IPS-18a (cell line): ENCODE results near the gene COL21A1.

ENCODE experiments used
- H3K27ac ChIP-seq: one replicate; pipeline ENCODE4 v1.5.1; 2013; ENCODE audit warnings: low read length
- H3K27me3 ChIP-seq: one replicate; pipeline ENCODE4 v1.6.1; 2013; ENCODE audit warnings: mild to moderate bottlenecking, low read length; ENCODE audit not compliant: control insufficient read depth, insufficient read depth
- H3K36me3 ChIP-seq: one replicate; pipeline ENCODE4 v1.6.1; 2013; ENCODE audit warnings: low read depth, low read length; ENCODE audit not compliant: control insufficient read depth
- H3K4me1 ChIP-seq: one replicate; pipeline ENCODE4 v1.6.1; 2013; ENCODE audit warnings: low read depth, low read length; ENCODE audit not compliant: control insufficient read depth
- H3K4me3 ChIP-seq: one replicate; pipeline ENCODE4 v1.5.1; 2013; ENCODE audit warnings: low read length
- H3K9ac ChIP-seq: one replicate; pipeline ENCODE4 v1.6.1; 2013; ENCODE audit warnings: mild to moderate bottlenecking, low read length, moderate library complexity
- H3K9me3 ChIP-seq: one replicate; pipeline ENCODE4 v1.6.1; 2013; ENCODE audit warnings: low read depth, low read length; ENCODE audit not compliant: control insufficient read depth

Gene COL21A1

GRCh38 chr6:56096946-56097621 lies 150.3 kb downstream of the COL21A1 start:
- no peaks in the 10 kb centered on the region for H3K36me3 ChIP-seq
- H3K4me3 ChIP-seq, result no peak overlapping the region
- H3K4me1 ChIP-seq, result peaks cover 3% of the 10 kb centered on the region
- H3K27me3 ChIP-seq, result no peaks in the 10 kb centered on the region
- no peaks in the 10 kb centered on the region for H3K9me3 ChIP-seq
- H3K9ac ChIP-seq, result no peak overlapping the region
- no peak overlapping the region for H3K27ac ChIP-seq

- no peaks in the 10 kb centered on the region for H3K9me3 ChIP-seq
These were observed 150.8 kb downstream of the COL21A1 start for GRCh38 chr6:56096541-56096940.

GRCh38 chr6:56093776-56094175 lies 153.6 kb downstream of the COL21A1 start:
- Histone ChIP-seq H3K9me3 (no peaks in the 10 kb centered on the region), H3K27me3 (no peaks in the 10 kb centered on the region), H3K4me1 (peaks cover 11% of the 10 kb centered on the region), H3K27ac (no peak overlapping the region), H3K9ac (no peak overlapping the region), H3K4me3 (no peak overlapping the region), H3K36me3 (no peaks in the 10 kb centered on the region)

More at GRCh38 chr6:56096541-56096940, 150.8 kb downstream of the COL21A1 start:
- Histone ChIP-seq H3K27me3 (no peaks in the 10 kb centered on the region), H3K9ac (no peak overlapping the region), H3K4me3 (no peak overlapping the region), H3K36me3 (no peaks in the 10 kb centered on the region), H3K4me1 (peaks cover 4% of the 10 kb centered on the region), H3K27ac (no peak overlapping the region)

- Histone ChIP-seq H3K9ac (no peak overlapping the region), H3K4me3 (no peak overlapping the region), H3K4me1 (peaks cover 7% of the 10 kb centered on the region), H3K27me3 (no peaks in the 10 kb centered on the region), H3K9me3 (no peaks in the 10 kb centered on the region), H3K36me3 (no peaks in the 10 kb centered on the region), H3K27ac (no peak overlapping the region)
These were observed 156.1 kb downstream of the COL21A1 start for GRCh38 chr6:56091159-56091869.

DNA sequence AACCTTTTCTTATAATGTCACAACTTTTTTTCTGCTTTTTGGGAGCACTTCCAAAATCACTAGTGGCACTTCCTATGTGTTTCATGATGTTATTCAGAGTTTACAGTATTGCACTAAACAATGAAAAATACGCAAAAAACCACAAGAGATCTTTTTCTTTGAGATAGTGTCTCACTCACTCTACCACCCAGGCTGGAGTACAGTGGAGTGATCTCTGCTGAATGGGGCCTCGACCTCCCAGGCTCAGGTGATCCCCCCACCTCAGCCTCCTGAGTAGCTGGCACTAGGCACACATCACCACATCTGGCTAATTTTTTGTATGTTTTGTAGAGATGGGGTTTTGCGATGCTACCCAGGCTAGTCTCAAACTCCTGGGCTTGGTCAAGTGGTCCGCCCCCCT lies 158.7 kb downstream of the COL21A1 start:
- H3K4me1 ChIP-seq, result peaks cover 7% of the 10 kb centered on the region
- H3K4me3 ChIP-seq, result no peak overlapping the region
- no peaks in the 10 kb centered on the region for H3K27me3 ChIP-seq
- H3K9me3 ChIP-seq, result no peaks in the 10 kb centered on the region
- no peak overlapping the region for H3K27ac ChIP-seq
- H3K36me3 ChIP-seq, result no peaks in the 10 kb centered on the region
- no peak overlapping the region for H3K9ac ChIP-seq

GRCh38 chr6:56087421-56087820 lies 160.0 kb downstream of the COL21A1 start:
- H3K9me3 ChIP-seq, result no peaks in the 10 kb centered on the region
- H3K4me3 ChIP-seq, result no peak overlapping the region
- no peak overlapping the region for H3K27ac ChIP-seq

DNA sequence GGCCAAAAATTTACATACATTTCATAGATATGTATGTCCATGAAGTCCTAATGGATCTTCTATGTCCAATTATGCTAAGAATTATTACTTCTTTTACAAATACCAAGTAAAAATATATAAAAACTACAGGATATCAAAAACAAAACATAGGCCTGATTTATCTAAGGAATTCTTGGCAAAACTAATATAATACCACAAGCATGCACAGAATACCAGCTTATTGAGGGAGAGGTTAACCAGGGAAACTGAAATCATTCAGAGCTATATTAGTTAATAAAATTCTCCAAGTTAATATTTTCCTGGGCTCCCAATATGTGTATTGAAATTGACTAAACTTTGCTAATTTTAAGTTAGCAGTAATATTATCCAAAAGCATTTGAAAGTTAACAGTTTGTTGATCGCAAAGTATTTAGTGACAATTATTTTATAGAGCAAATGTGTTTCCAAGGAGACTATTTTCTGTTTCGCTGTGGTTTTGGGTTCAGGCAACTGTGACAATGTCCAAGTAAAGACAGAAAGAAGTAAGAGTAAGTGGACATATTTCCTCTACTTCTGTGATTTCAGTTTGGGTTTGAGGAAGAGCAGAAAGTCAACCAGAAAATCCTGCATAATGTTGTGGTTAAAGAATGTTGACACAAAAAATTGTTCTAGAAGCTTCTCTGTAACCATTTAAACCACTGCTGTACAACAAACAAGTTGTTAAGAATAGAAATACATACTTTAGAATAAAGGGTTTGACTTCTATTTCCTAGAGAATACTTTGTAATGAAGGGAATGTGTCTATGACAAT lies 167.4 kb downstream of the COL21A1 start:
- no peak overlapping the region for H3K4me3 ChIP-seq
- no peaks in the 10 kb centered on the region for H3K9me3 ChIP-seq
- no peak overlapping the region for H3K9ac ChIP-seq
- H3K36me3 ChIP-seq, result no peaks in the 10 kb centered on the region
- H3K4me1 ChIP-seq, result no peaks in the 10 kb centered on the region
- H3K27ac ChIP-seq, result no peak overlapping the region
- H3K27me3 ChIP-seq, result no peaks in the 10 kb centered on the region

More at GRCh38 chr6:56087421-56087820, 160.0 kb downstream of the COL21A1 start:
- Histone ChIP-seq H3K4me1 (peaks cover 7% of the 10 kb centered on the region), H3K36me3 (no peaks in the 10 kb centered on the region), H3K9ac (no peak overlapping the region), H3K27me3 (no peaks in the 10 kb centered on the region)

- H3K27ac ChIP-seq, result no peak overlapping the region
- H3K9me3 ChIP-seq, result no peaks in the 10 kb centered on the region
- no peak overlapping the region for H3K4me3 ChIP-seq
- no peaks in the 10 kb centered on the region for H3K27me3 ChIP-seq
- no peaks in the 10 kb centered on the region for H3K4me1 ChIP-seq
- H3K9ac ChIP-seq, result no peak overlapping the region
- H3K36me3 ChIP-seq, result no peaks in the 10 kb centered on the region
These were observed 171.3 kb downstream of the COL21A1 start for GRCh38 chr6:56076033-56076432.

DNA sequence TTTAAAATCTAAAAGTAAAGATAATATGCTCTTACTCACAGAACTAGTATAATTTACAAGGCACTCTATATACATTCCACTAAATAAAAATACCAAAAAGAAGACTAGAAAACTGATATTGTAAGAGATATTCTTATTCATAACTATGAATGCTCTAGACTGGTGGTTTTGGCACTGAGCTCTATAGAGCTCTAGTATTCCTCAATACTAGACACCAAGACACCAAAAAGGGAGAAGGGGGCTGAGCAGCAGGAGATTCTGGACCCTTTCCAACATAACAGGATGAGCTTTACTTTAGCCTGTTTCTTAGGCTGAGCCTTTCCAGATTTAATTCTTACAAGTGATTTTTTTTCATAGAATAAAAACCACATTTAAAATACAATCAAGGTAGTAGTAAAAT lies 173.6 kb downstream of the COL21A1 start:
- no peaks in the 10 kb centered on the region for H3K36me3 ChIP-seq
- H3K9me3 ChIP-seq, result no peaks in the 10 kb centered on the region
- H3K27me3 ChIP-seq, result no peaks in the 10 kb centered on the region
- H3K4me1 ChIP-seq, result no peaks in the 10 kb centered on the region
- H3K4me3 ChIP-seq, result no peak overlapping the region
- H3K27ac ChIP-seq, result no peak overlapping the region
- no peak overlapping the region for H3K9ac ChIP-seq

DNA sequence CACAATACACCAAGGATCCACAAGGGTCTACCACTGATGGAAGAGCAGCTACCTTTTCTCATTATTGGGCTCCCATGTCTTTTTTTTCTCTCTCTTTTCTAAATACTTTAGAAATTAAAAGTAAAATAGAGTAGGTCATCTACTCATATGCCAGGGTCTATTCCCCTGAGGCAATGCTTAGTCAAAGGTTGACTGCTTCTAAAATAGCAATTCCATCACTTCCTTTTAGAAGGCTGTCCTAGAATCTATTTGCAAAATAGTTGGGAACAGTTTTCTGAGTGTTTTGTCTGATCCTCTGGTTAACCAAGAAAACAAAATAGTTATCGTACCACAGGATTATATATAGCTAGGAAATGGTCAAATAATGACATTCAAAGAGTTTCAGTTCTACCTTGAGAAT lies 174.1 kb downstream of the COL21A1 start:
- H3K9ac ChIP-seq, result no peak overlapping the region
- H3K36me3 ChIP-seq, result no peaks in the 10 kb centered on the region
- H3K4me3 ChIP-seq, result no peak overlapping the region
- no peak overlapping the region for H3K27ac ChIP-seq
- no peaks in the 10 kb centered on the region for H3K4me1 ChIP-seq
- no peaks in the 10 kb centered on the region for H3K9me3 ChIP-seq
- H3K27me3 ChIP-seq, result no peaks in the 10 kb centered on the region

GRCh38 chr6:56072856-56073255 lies 174.5 kb downstream of the COL21A1 start:
- Histone ChIP-seq H3K9ac (no peak overlapping the region), H3K9me3 (no peaks in the 10 kb centered on the region), H3K27ac (no peak overlapping the region), H3K4me1 (no peaks in the 10 kb centered on the region), H3K27me3 (no peaks in the 10 kb centered on the region), H3K4me3 (no peak overlapping the region), H3K36me3 (no peaks in the 10 kb centered on the region)
